Frontal cortex (tissue), 4 donors: ENCODE results near the gene DACH1. TPM values are rescaled to one million over a fixed set of nuclear protein-coding genes. Genes with fewer than 3 reads are reported as not detected.
A peak's percentile ranks its signal among the peaks of the same experiment; 100 is the strongest.
"Not testable (repeated sequence)": the region's sequence is repeated elsewhere in the genome, so short reads cannot be mapped to it uniquely, and the experiment has no call there.

Experiments
- DNase-seq, 2 donors: peaks; one replicate each; pipeline ENCODE4 v3.0.0; 2012; ENCODE audit warnings: low spot score in 2 of 2
- FAIRE-seq: peaks from 2 replicates; lab custom pipeline; 2012; peaks lifted over from hg19 to GRCh38; lab: Jason Lieb, UNC
- total RNA-seq: library from RNA; depleted of rRNA; stranded (reverse); fragments of >200 nt; gene quantifications from one replicate; pipeline ENCODE4 v1.2.3, GENCODE V29; 2014
- donor health status: control.
- donor health status: control.
- donor health status: control.

DACH1 gene
- total RNA-seq, 1 donor from 2014 or later = 14.7 TPM

GRCh38 chr13:71787414-71787813, 79.6 kb downstream of the DACH1 start:
- no peak for DNase-seq
- no peak for FAIRE-seq

- DNase-seq (no peak), FAIRE-seq (no peak)
Measured at GRCh38 chr13:71786875-71787274, 80.1 kb downstream of the DACH1 start.

GRCh38 chr13:71785361-71785760, 81.6 kb downstream of the DACH1 start:
- no peak for FAIRE-seq
- no peak for DNase-seq

GRCh38 chr13:71780546-71780945, 86.5 kb downstream of the DACH1 start:
- FAIRE-seq (no peak), DNase-seq (no peak)

- DNase-seq = not testable (repeated sequence)
- FAIRE-seq = peak; percentile 93
Measured at GRCh38 chr13:71778998-71779397, 88.0 kb downstream of the DACH1 start.

GRCh38 chr13:71775966-71776365, 91.0 kb downstream of the DACH1 start:
- no peak for DNase-seq
- no peak for FAIRE-seq

- FAIRE-seq = no peak
- no peak for DNase-seq
Measured at GRCh38 chr13:71774863-71775262, 92.1 kb downstream of the DACH1 start.

GRCh38 chr13:71773531-71773930, 93.5 kb downstream of the DACH1 start:
- DNase-seq (no peak), FAIRE-seq (no peak)

- FAIRE-seq (peak; percentile 13), DNase-seq (no peak)
Measured at GRCh38 chr13:71772361-71772760, 94.6 kb downstream of the DACH1 start.

- FAIRE-seq (no peak), DNase-seq (no peak)
Measured at GRCh38 chr13:71771144-71771543, 95.9 kb downstream of the DACH1 start.

GRCh38 chr13:71770710-71771109, 96.3 kb downstream of the DACH1 start:
- no peak for FAIRE-seq

GRCh38 chr13:71768881-71769280, 98.1 kb downstream of the DACH1 start:
- FAIRE-seq (no peak), DNase-seq (no peak)

More at GRCh38 chr13:71770710-71771109, 96.3 kb downstream of the DACH1 start:
- DNase-seq = no peak

GRCh38 chr13:71759651-71760511, 107.1 kb downstream of the DACH1 start:
- DNase-seq (no peak), FAIRE-seq (no peak)

GRCh38 chr13:71758828-71759227, 108.2 kb downstream of the DACH1 start:
- FAIRE-seq = no peak
- DNase-seq = no peak

GRCh38 chr13:71754407-71754974, 112.5 kb downstream of the DACH1 start:
- no peak for FAIRE-seq
- no peak for DNase-seq

- DNase-seq (no peak), FAIRE-seq (no peak)
Measured at GRCh38 chr13:71752775-71753513, 114.1 kb downstream of the DACH1 start.

- no peak for DNase-seq
- no peak for FAIRE-seq
Measured at GRCh38 chr13:71751073-71751472, 115.9 kb downstream of the DACH1 start.

- no peak for DNase-seq
- no peak for FAIRE-seq
Measured at GRCh38 chr13:71730267-71730666, 136.7 kb downstream of the DACH1 start.

GRCh38 chr13:71729441-71729840, 137.6 kb downstream of the DACH1 start:
- no peak for FAIRE-seq
- no peak for DNase-seq

- FAIRE-seq (no peak), DNase-seq (no peak)
Measured at GRCh38 chr13:71727662-71728061, 139.3 kb downstream of the DACH1 start.

- FAIRE-seq (no peak), DNase-seq (no peak)
Measured at GRCh38 chr13:71727042-71727441, 140.0 kb downstream of the DACH1 start.
